Lower lobe of right lung (tissue), 2 donors: ENCODE data around the gene GAP43. TPM values are rescaled to one million over a fixed set of nuclear protein-coding genes. Genes with fewer than 3 reads are reported as not detected.

Experiments
- ATAC-seq, 2 donors: fragments of 200-7000 bp; cut with Tn5 transposase; one replicate each; pipeline ENCODE4 v1.9.1; 2020 to 2022; ENCODE audit warnings: mild to moderate bottlenecking in 2 of 2, moderate library complexity in 2 of 2
- DNase-seq: peaks from one replicate; pipeline ENCODE4 v3.0.0-alpha.2; 2020
- H3K27ac ChIP-seq: fragments of 200-600 bp; one replicate; pipeline ENCODE4 v1.8.0; 2022
- H3K27me3 ChIP-seq: fragments of 200-600 bp; one replicate; pipeline ENCODE4 v1.8.0; 2022; ENCODE audit warnings: low read depth
- H3K36me3 ChIP-seq: fragments of 200-600 bp; one replicate; pipeline ENCODE4 v1.8.0; 2022; ENCODE audit warnings: mild to moderate bottlenecking
- H3K4me1 ChIP-seq: fragments of 200-600 bp; one replicate; pipeline ENCODE4 v1.8.0; 2022
- H3K4me3 ChIP-seq: fragments of 200-600 bp; one replicate; pipeline ENCODE4 v1.8.0; 2022; ENCODE audit warnings: mild to moderate bottlenecking
- H3K9me3 ChIP-seq: fragments of 200-600 bp; one replicate; pipeline ENCODE4 v1.8.0; 2022
- CTCF ChIP-seq: fragments of 200-600 bp; IDR thresholded peaks from one replicate; pipeline ENCODE4 v1.8.0; 2022; ENCODE audit warnings: antibody characterized with exemption, mild to moderate bottlenecking
- intact Hi-C: fragments of 100-400 bp; cut with DNase I; formaldehyde crosslinking; loops from one replicate; pipeline ENCODE4 v1.11.0; 2022
- total RNA-seq: library from RNA; stranded (reverse); fragmentation: NEBNext Ultra II Directional; extraction: Animal tissue kit (Norgen Biotek cat#: 25700); gene quantifications from one replicate; pipeline ENCODE4 v1.2.1, GENCODE V29; 2021
- donor health status: DM: no; HTN: yes; CAD: no; lungs with severe emphysema.

GAP43 gene
- total RNA-seq, 1 donor from 2014 or later = not detected

- Histone ChIP-seq H3K27ac (no peak overlapping the region), H3K4me1 (no peaks in the 10 kb centered on the region), H3K27me3 (no peaks in the 10 kb centered on the region), H3K36me3 (no peaks in the 10 kb centered on the region), H3K9me3 (no peaks in the 10 kb centered on the region), H3K4me3 (no peak overlapping the region)
- no peak for TF ChIP-seq CTCF
- intact Hi-C loops = no loop called here
- no peak for ATAC-seq
- no peak for DNase-seq
Measured at GRCh38 chr3:115666081-115666480, 42.8 kb downstream of the GAP43 start.

- DNase-seq (no peak), ATAC-seq (peak in 1 of 2 donors; percentile 23)
- H3K27me3 ChIP-seq = no peaks in the 10 kb centered on the region
- no peak for TF ChIP-seq CTCF
- intact Hi-C loops = no loop called here
- no peaks in the 10 kb centered on the region for H3K4me1 ChIP-seq
- H3K4me3 ChIP-seq = no peak overlapping the region
- H3K27ac ChIP-seq = no peak overlapping the region
- H3K9me3 ChIP-seq = no peaks in the 10 kb centered on the region
- H3K36me3 ChIP-seq = no peaks in the 10 kb centered on the region
Measured at GRCh38 chr3:115666920-115667737, 43.8 kb downstream of the GAP43 start.

- no peaks in the 10 kb centered on the region for H3K27me3 ChIP-seq
- peak in 1 of 2 donors; percentile 29 for ATAC-seq
- intact Hi-C loops = no loop called here
Measured at GRCh38 chr3:115667738-115668065, 44.4 kb downstream of the GAP43 start.

GRCh38 chr3:115670911-115671310 is 47.6 kb downstream of the GAP43 start:
- TF ChIP-seq CTCF = no peak
- intact Hi-C loops = no loop called here
- ATAC-seq = no peak

More at GRCh38 chr3:115667738-115668065, 44.4 kb downstream of the GAP43 start:
- Histone ChIP-seq H3K27ac (no peak overlapping the region), H3K4me1 (no peaks in the 10 kb centered on the region), H3K9me3 (no peaks in the 10 kb centered on the region), H3K36me3 (no peaks in the 10 kb centered on the region), H3K4me3 (no peak overlapping the region)
- DNase-seq = no peak
- no peak for TF ChIP-seq CTCF

GRCh38 chr3:115671761-115672455 is 48.6 kb downstream of the GAP43 start:
- no peak for TF ChIP-seq CTCF
- peak; percentile 52 to 75 for ATAC-seq

More at GRCh38 chr3:115670911-115671310, 47.6 kb downstream of the GAP43 start:
- no peak for DNase-seq
- no peak overlapping the region for H3K27ac ChIP-seq
- H3K27me3 ChIP-seq = no peaks in the 10 kb centered on the region
- H3K4me1 ChIP-seq = no peaks in the 10 kb centered on the region
- no peak overlapping the region for H3K4me3 ChIP-seq
- H3K36me3 ChIP-seq = no peaks in the 10 kb centered on the region
- no peaks in the 10 kb centered on the region for H3K9me3 ChIP-seq

More at GRCh38 chr3:115671761-115672455, 48.6 kb downstream of the GAP43 start:
- no peaks in the 10 kb centered on the region for H3K27me3 ChIP-seq
- H3K27ac ChIP-seq = no peak overlapping the region
- no peak overlapping the region for H3K4me3 ChIP-seq
- intact Hi-C loops = no loop called here
- DNase-seq = no peak
- no peaks in the 10 kb centered on the region for H3K36me3 ChIP-seq
- no peaks in the 10 kb centered on the region for H3K9me3 ChIP-seq
- H3K4me1 ChIP-seq = no peaks in the 10 kb centered on the region
